Chondrocyte (in vitro differentiated cells): ENCODE results near the gene EVA1A. TPM values are rescaled to one million over a fixed set of nuclear protein-coding genes. Genes with fewer than 3 reads are reported as not detected.

ENCODE experiments used
- DNase-seq: peaks from one replicate; pipeline ENCODE4 v3.0.0; 2021; ENCODE audit warnings: mixed read lengths, low spot score
- H3K27ac Mint-ChIP-seq: one replicate; pipeline ENCODE4 v1.8.0; 2021; ENCODE audit warnings: mild to moderate bottlenecking, moderate library complexity, mixed read lengths; ENCODE audit not compliant: unreplicated experiment
- H3K27me3 Mint-ChIP-seq: 2 replicates; pipeline ENCODE4 v1.8.0; 2021; ENCODE audit warnings: low read depth, mixed read lengths
- H3K36me3 Mint-ChIP-seq: 2 replicates; pipeline ENCODE4 v1.8.0; 2021; ENCODE audit warnings: low read depth, mixed read lengths
- H3K4me1 Mint-ChIP-seq: 2 replicates; pipeline ENCODE4 v1.8.0; 2021; ENCODE audit warnings: low read depth, mild to moderate bottlenecking, mixed read lengths
- H3K4me3 Mint-ChIP-seq: one replicate; pipeline ENCODE4 v1.8.0; 2021; ENCODE audit warnings: mild to moderate bottlenecking, moderate library complexity, mixed read lengths; ENCODE audit not compliant: unreplicated experiment
- H3K9me3 Mint-ChIP-seq: 2 replicates; pipeline ENCODE4 v1.8.0; 2021; ENCODE audit warnings: low read depth, mixed read lengths
- total RNA-seq: library from RNA; stranded (reverse); gene quantifications from 3 replicates; pipeline ENCODE4 v1.2.1, GENCODE V29; 2021
- TF ChIP-seq, protein P1 (sequence below): fragments of 200-600 bp; sonication (generic); IDR thresholded peaks from 2 replicates; pipeline ENCODE4 v1.5.0; 2021; ENCODE audit warnings: antibody characterized with exemption, mild to moderate bottlenecking, moderate library complexity

Gene EVA1A
- total RNA-seq, 1 donor from 2014 or later: 19.8 TPM

DNA sequence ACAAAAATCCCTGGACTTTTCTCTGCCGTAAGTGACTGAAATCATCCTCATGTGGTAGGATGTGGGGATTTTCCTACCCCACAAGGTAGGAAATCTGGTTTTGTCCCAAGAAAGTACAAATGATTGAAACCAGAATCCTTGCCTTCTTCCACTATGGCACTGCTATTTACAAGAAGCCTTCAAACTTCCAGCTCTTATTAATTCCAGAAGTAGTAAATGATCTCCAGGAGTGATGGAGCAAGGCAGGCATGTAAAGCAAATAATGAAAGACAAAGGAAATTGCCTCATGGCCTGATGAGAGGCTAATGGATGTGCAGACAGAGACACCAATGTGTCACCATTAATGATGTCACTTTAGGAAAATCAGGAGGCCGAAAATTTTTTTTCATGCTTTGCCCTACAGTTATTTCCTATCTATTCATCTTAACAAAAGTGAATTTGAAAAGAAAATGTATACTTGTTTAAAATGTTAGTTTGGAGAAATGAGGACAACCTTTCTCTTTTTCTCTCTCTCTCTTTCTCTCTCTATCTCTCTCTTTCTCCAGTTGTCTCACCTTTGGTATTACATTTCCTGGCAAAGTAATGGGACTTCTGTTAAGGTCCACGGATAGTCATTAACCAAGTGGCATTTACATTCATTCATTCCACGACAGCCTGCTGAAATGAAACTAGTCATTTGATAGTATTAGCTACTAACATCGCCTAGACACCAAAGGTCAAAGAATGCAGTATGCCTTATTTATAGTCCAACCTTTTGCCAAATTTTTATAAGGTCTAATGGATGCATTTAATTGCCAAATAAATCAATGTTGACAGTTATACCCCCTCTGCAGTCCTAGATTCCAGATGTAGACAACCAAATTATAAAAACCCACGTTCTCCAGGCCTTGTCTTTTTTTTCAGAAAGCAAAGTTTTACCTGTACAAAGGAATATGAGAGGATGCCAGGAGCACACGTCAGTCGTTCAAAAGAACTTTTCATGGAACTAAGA is 5.0 kb upstream of the EVA1A start:
- Mint-ChIP-seq H3K4me1 (peaks cover 37% of the 10 kb centered on the region), H3K27ac (peak overlapping the region; percentile 66), H3K4me3 (no peak overlapping the region), H3K36me3 (no peaks in the 10 kb centered on the region), H3K27me3 (no peaks in the 10 kb centered on the region), H3K9me3 (no peaks in the 10 kb centered on the region)
- no peak for DNase-seq
- TF ChIP-seq, protein P1, sequence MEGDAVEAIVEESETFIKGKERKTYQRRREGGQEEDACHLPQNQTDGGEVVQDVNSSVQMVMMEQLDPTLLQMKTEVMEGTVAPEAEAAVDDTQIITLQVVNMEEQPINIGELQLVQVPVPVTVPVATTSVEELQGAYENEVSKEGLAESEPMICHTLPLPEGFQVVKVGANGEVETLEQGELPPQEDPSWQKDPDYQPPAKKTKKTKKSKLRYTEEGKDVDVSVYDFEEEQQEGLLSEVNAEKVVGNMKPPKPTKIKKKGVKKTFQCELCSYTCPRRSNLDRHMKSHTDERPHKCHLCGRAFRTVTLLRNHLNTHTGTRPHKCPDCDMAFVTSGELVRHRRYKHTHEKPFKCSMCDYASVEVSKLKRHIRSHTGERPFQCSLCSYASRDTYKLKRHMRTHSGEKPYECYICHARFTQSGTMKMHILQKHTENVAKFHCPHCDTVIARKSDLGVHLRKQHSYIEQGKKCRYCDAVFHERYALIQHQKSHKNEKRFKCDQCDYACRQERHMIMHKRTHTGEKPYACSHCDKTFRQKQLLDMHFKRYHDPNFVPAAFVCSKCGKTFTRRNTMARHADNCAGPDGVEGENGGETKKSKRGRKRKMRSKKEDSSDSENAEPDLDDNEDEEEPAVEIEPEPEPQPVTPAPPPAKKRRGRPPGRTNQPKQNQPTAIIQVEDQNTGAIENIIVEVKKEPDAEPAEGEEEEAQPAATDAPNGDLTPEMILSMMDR: no peak

DNA sequence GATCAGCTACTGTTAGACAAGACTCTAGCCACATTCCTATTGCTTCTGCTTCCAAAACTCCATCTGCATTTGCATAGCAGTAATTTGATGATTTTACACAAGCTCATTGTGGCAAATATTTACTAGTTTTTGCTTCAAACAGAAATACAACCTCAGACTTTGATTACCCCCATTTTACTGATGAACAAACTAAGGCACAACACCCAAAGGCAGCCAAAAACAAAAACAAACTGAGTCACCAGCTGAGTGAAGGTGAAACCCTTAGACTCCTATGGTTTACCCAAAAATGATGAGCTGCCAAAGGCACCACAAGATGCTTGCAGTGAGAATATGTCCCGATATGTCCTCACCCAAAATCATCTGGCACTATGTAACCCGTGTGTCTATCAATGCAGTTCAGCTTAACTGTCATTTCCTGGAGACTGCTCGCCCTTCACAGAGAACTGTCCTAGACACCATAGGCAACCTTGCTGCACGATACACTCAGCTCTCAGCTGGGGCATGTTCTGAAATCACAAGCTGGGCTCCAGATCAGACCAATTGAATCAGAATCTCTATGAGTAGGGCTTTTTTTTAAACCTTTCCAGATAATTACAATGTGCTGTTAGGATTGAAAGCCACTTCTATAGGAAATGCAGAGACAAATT is 4.1 kb upstream of the EVA1A start:
- DNase-seq: no peak
- no peaks in the 10 kb centered on the region for H3K27me3 Mint-ChIP-seq
- no peaks in the 10 kb centered on the region for H3K36me3 Mint-ChIP-seq
- TF ChIP-seq, protein P1: no peak
- peaks cover 32% of the 10 kb centered on the region for H3K4me1 Mint-ChIP-seq
- H3K4me3 Mint-ChIP-seq: no peak overlapping the region
- no peaks in the 10 kb centered on the region for H3K9me3 Mint-ChIP-seq
- H3K27ac Mint-ChIP-seq: no peak overlapping the region

DNA sequence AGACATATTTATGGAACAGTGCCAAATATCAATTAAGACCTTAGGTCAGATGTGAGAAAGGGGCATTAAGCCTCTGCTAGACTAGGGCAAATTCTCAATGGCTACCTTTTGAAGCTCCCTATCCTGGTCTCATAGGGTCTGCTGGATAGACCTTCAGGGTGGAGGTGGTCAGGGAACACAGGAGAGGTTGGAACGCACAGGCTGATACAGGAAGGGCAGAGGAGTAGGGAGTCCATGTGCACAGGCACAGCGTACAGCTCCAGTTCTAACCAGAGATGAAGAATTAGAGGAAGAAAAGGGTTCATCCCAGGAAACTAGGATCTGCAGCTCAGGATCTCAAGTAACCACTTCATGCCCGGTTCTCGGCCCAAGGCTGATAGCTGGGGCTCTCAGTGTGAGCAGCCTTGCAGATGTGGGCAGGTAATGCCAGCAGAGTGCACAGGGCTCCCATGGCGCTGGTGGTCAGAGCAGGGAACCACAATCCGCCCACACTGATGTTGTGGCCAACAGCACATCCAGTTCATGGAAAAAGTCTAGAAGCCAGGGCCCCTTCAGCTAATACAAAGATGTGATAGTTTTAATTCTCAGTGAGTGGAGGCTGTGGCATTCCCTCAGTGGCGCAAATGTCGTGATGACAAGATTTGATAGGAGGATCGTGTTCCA is 3.4 kb upstream of the EVA1A start:
- Mint-ChIP-seq H3K27me3 (no peaks in the 10 kb centered on the region), H3K27ac (no peak overlapping the region), H3K9me3 (no peaks in the 10 kb centered on the region), H3K4me3 (no peak overlapping the region), H3K36me3 (no peaks in the 10 kb centered on the region), H3K4me1 (peaks cover 37% of the 10 kb centered on the region)
- TF ChIP-seq, protein P1: no peak
- DNase-seq: no peak

DNA sequence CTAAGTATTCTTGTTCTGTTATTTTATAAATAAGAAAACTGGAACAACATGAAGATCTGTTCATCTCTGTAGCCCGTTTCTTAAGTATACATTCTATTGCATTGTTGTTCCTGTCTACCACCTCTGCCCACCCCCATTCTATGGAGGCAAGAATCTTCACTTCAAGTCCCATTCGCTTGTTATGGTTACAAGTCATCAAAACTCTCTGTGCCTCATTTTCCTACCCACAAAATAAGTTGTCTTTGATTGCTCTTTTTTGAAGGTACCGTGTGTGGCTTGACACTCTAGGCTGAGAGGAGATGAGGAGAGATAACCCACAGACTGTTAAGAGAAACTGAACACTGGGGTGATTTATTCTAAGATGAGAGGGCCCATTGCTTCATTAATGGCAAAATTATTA is 2.9 kb upstream of the EVA1A start:
- Mint-ChIP-seq H3K9me3 (no peaks in the 10 kb centered on the region), H3K4me3 (no peak overlapping the region), H3K27me3 (no peaks in the 10 kb centered on the region), H3K36me3 (no peaks in the 10 kb centered on the region), H3K4me1 (peaks cover 42% of the 10 kb centered on the region), H3K27ac (no peak overlapping the region)
- no peak for DNase-seq
- TF ChIP-seq, protein P1: no peak

DNA sequence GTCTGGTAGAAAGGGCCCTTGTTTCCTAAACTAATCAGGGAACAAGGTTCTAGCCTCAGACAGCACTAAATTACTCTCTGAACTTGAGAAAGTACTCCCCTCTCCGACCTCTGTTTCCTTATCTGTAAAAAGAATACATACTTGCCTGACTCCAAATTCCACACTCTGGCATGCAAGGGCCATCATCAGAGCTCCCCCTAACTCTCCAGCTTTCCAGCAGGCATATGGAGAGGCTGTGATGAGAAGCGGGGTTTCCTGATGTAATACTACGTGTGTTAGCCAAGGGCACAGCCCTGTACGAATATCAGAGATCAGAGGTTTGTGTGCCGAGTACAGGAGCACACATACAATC is 1.8 kb upstream of the EVA1A start:
- no peaks in the 10 kb centered on the region for H3K36me3 Mint-ChIP-seq
- peaks cover 49% of the 10 kb centered on the region for H3K4me1 Mint-ChIP-seq
- no peak overlapping the region for H3K4me3 Mint-ChIP-seq
- H3K27ac Mint-ChIP-seq: peak overlapping the region; percentile 55
- no peak for DNase-seq
- H3K9me3 Mint-ChIP-seq: no peaks in the 10 kb centered on the region
- H3K27me3 Mint-ChIP-seq: no peaks in the 10 kb centered on the region
- TF ChIP-seq, protein P1: no peak
